IMR-90 (cell line): ENCODE data around the gene FMC1. TPM values are rescaled to one million over a fixed set of nuclear protein-coding genes. Genes with fewer than 3 reads are reported as not detected.

Source experiments
- ATAC-seq: fragments of 200-7000 bp; cut with Tn5 transposase; 2 replicates; pipeline ENCODE4 v1.9.1; 2020; ENCODE audit warnings: low read depth, mild to moderate bottlenecking, moderate library complexity
- BruUV-seq: library from RNA; stranded (reverse); fragments of 400-500 nt; replicated peaks from 2 replicates; lab custom pipeline; 2021; lab: Mats Ljungman, UMichigan
- CTCF ChIA-PET: fragments of 300-600 bp; formaldehyde crosslinking; extraction: SDS; loops from one replicate; lab custom pipeline; 2021; ENCODE audit warnings: antibody characterized with exemption; lab: Yijun Ruan, JAX
- POLR2A ChIA-PET: fragments of 300-600 bp; sonication (Branson Sonifier 250); formaldehyde crosslinking; loops from one replicate; lab custom pipeline; 2022; ENCODE audit warnings: antibody characterized with exemption; ENCODE audit not compliant: unreplicated experiment; lab: Charles Lee
- DNase-seq: peaks from one replicate; pipeline ENCODE4 v3.0.0; 2013
- H2AFZ ChIP-seq: replicated peaks from 2 replicates; pipeline ENCODE3; 2013; ENCODE audit warnings: low read length, mild to moderate bottlenecking; ENCODE audit not compliant: poor library complexity
- H2AK5ac ChIP-seq: 2 replicates; pipeline ENCODE4 v1.6.1; 2013; ENCODE audit warnings: low read depth, low read length, inconsistent platforms
- H2AK9ac ChIP-seq: replicated peaks from 2 replicates; pipeline ENCODE3; 2013; ENCODE audit warnings: mild to moderate bottlenecking, low read depth, low read length, moderate library complexity; ENCODE audit not compliant: poor library complexity
- H2BK120ac ChIP-seq: 2 replicates; pipeline ENCODE4 v1.6.1; 2013; ENCODE audit warnings: low read depth, low read length, inconsistent platforms
- H2BK15ac ChIP-seq: 3 replicates; pipeline ENCODE4 v1.6.1; 2013; ENCODE audit warnings: low read depth, low read length, inconsistent platforms
- H2BK20ac ChIP-seq: 2 replicates; pipeline ENCODE4 v1.6.1; 2013; ENCODE audit warnings: low read depth, mild to moderate bottlenecking, inconsistent platforms, low read length, moderate library complexity
- H2BK5ac ChIP-seq: 2 replicates; pipeline ENCODE4 v1.6.1; 2013; ENCODE audit warnings: mild to moderate bottlenecking, low read depth, low read length, inconsistent platforms; ENCODE audit not compliant: poor library complexity, severe bottlenecking
- H3K14ac ChIP-seq: replicated peaks from 2 replicates; pipeline ENCODE4 v1.6.1; 2013; ENCODE audit warnings: low read depth, low read length, inconsistent platforms
- H3K18ac ChIP-seq: 2 replicates; pipeline ENCODE4 v1.6.1; 2013; ENCODE audit warnings: low read depth, low read length, control low read depth
- H3K23ac ChIP-seq: 2 replicates; pipeline ENCODE4 v1.6.1; 2013; ENCODE audit warnings: low read depth, low read length, inconsistent platforms
- H3K27ac ChIP-seq: 2 replicates; pipeline ENCODE4 v1.5.1; 2013; ENCODE audit warnings: mild to moderate bottlenecking, control low read depth, low read length; ENCODE audit not compliant: insufficient read depth
- H3K27me3 ChIP-seq: 2 replicates; pipeline ENCODE4 v1.6.1; 2013; ENCODE audit warnings: low read length; ENCODE audit not compliant: control insufficient read depth, insufficient read depth
- H3K36me3 ChIP-seq: 2 replicates; pipeline ENCODE4 v1.6.1; 2013; ENCODE audit warnings: low read length, mixed read lengths; ENCODE audit not compliant: control insufficient read depth, insufficient read depth
- H3K4ac ChIP-seq: 2 replicates; pipeline ENCODE4 v1.6.1; 2013; ENCODE audit warnings: low read depth, low read length, inconsistent platforms
- H3K4me1 ChIP-seq: 2 replicates; pipeline ENCODE4 v1.6.1; 2013; ENCODE audit warnings: low read length, mixed read lengths; ENCODE audit not compliant: control insufficient read depth, insufficient read depth
- H3K4me2 ChIP-seq: 2 replicates; pipeline ENCODE4 v1.6.1; 2013; ENCODE audit warnings: low read depth, mild to moderate bottlenecking, control low read depth, low read length, moderate library complexity
- H3K4me3 ChIP-seq: 2 replicates; pipeline ENCODE4 v1.5.1; 2013; ENCODE audit warnings: low read depth, mild to moderate bottlenecking, control low read depth, low read length, moderate library complexity; ENCODE audit not compliant: insufficient read depth
- H3K56ac ChIP-seq: 2 replicates; pipeline ENCODE4 v1.6.1; 2013; ENCODE audit warnings: low read length, inconsistent platforms; ENCODE audit not compliant: insufficient read depth; ENCODE audit errors: extremely low read depth
- H3K79me1 ChIP-seq, 2 experiments: 2 replicates each; pipeline ENCODE4 v1.6.1; 2013; ENCODE audit warnings: low read length in 2 of 2, inconsistent platforms in 1 of 2, low read depth in 1 of 2
- H3K9ac ChIP-seq: 2 replicates; pipeline ENCODE4 v1.6.1; 2013; ENCODE audit warnings: low read depth, low read length, control low read depth
- H3K9me1 ChIP-seq: 2 replicates; pipeline ENCODE4 v1.6.1; 2013; ENCODE audit warnings: low read length, inconsistent platforms; ENCODE audit not compliant: insufficient read depth
- H3K9me3 ChIP-seq: 2 replicates; pipeline ENCODE4 v1.6.1; 2013; ENCODE audit warnings: low read length; ENCODE audit not compliant: control insufficient read depth, insufficient read depth
- H4K20me1 ChIP-seq: 2 replicates; pipeline ENCODE4 v1.6.1; 2013; ENCODE audit warnings: low read length, inconsistent platforms; ENCODE audit not compliant: insufficient read depth
- H4K5ac ChIP-seq: 2 replicates; pipeline ENCODE4 v1.6.1; 2013; ENCODE audit warnings: mild to moderate bottlenecking, low read depth, low read length, control low read depth
- H4K8ac ChIP-seq, 2 experiments: 2 replicates each; pipeline ENCODE4 v1.6.1; 2013; ENCODE audit warnings: low read depth in 2 of 2, low read length in 2 of 2, control low read depth in 1 of 2, inconsistent platforms in 1 of 2
- H4K91ac ChIP-seq: 2 replicates; pipeline ENCODE4 v1.6.1; 2013; ENCODE audit warnings: low read depth, low read length, inconsistent platforms; ENCODE audit not compliant: insufficient read depth
- BHLHE40 ChIP-seq: fragments of 150-350 bp; IDR thresholded peaks from 2 replicates; pipeline ENCODE4 v1.6.1; 2016; ENCODE audit warnings: mild to moderate bottlenecking, low read depth, low read length
- CEBPB ChIP-seq: IDR thresholded peaks from 2 replicates; pipeline ENCODE4 v1.6.1; 2012; ENCODE audit warnings: low read depth, low read length, improper control_type of control experiment
- CHD1 ChIP-seq: IDR thresholded peaks from 2 replicates; pipeline ENCODE4 v1.6.1; 2012; ENCODE audit warnings: low read depth, low read length, improper control_type of control experiment
- FOS ChIP-seq: fragments of 150-350 bp; IDR thresholded peaks from 2 replicates; pipeline ENCODE4 v1.6.1; 2016; ENCODE audit warnings: low read depth, low read length
- MAFK ChIP-seq: IDR thresholded peaks from 2 replicates; pipeline ENCODE4 v1.6.1; 2012; ENCODE audit warnings: low read depth, low read length, improper control_type of control experiment
- MAZ ChIP-seq: IDR thresholded peaks from 2 replicates; pipeline ENCODE4 v1.6.1; 2012; ENCODE audit warnings: low read depth, mild to moderate bottlenecking, low read length, improper control_type of control experiment, moderate library complexity, borderline replicate concordance
- MXI1 ChIP-seq: IDR thresholded peaks from 2 replicates; pipeline ENCODE4 v1.6.1; 2012; ENCODE audit warnings: low read depth, mild to moderate bottlenecking, low read length, moderate library complexity, borderline replicate concordance
- NFE2L2 ChIP-seq: fragments of 150-350 bp; IDR thresholded peaks from 2 replicates; pipeline ENCODE4 v1.6.1; 2016; ENCODE audit warnings: low read depth, mild to moderate bottlenecking, low read length
- POLR2A ChIP-seq: IDR thresholded peaks from 2 replicates; pipeline ENCODE4 v1.6.1; 2012; ENCODE audit warnings: mild to moderate bottlenecking, low read depth, low read length
- RAD21 ChIP-seq: IDR thresholded peaks from 2 replicates; pipeline ENCODE4 v1.6.1; 2012; ENCODE audit warnings: low read length, improper control_type of control experiment
- RCOR1 ChIP-seq: IDR thresholded peaks from 2 replicates; pipeline ENCODE4 v1.6.1; 2012; ENCODE audit warnings: mild to moderate bottlenecking, low read length, improper control_type of control experiment; ENCODE audit not compliant: insufficient replicate concordance
- RFX5 ChIP-seq: IDR thresholded peaks from 2 replicates; pipeline ENCODE4 v1.8.0; 2012; ENCODE audit warnings: low read depth, mild to moderate bottlenecking, low read length, moderate library complexity
- SMC3 ChIP-seq: fragments of 150-350 bp; IDR thresholded peaks from 2 replicates; pipeline ENCODE4 v1.6.1; 2016; ENCODE audit warnings: low read depth, mild to moderate bottlenecking, antibody characterized with exemption, low read length, moderate library complexity
- USF2 ChIP-seq: fragments of 150-350 bp; IDR thresholded peaks from 2 replicates; pipeline ENCODE4 v1.6.1; 2017; ENCODE audit warnings: mild to moderate bottlenecking, antibody characterized with exemption, low read length, low read depth
- WGBS, 2 experiments: methylation state at CpG; one replicate each; pipeline versions ENCODE4 v1.1.5 to v1.1.7; 2013; ENCODE audit warnings: missing lambda C conversion rate in 2 of 2; ENCODE audit not compliant: insufficient read length in 1 of 2; ENCODE audit errors: extremely low coverage in 2 of 2; 5-methylcytosine and 5-hydroxymethylcytosine counted together
- dilution Hi-C: fragments of 300-500 bp; cut with HindIII; formaldehyde crosslinking; loops from one replicate; pipeline ENCODE4 v1.14.3; 2018; ENCODE audit warnings: low sequenced_read_pairs; ENCODE audit not compliant: unreplicated experiment
- in situ Hi-C: fragments of 300-500 bp; cut with MboI; formaldehyde crosslinking; loops from 3 replicates; pipeline ENCODE4 v1.14.3; 2019; ENCODE audit warnings: low sequenced_read_pairs, inconsistent platforms, mixed read lengths
- intact Hi-C: fragments of 100-400 bp; cut with micrococcal nuclease; formaldehyde crosslinking; loops from 2 replicates; pipeline ENCODE4 v1.10.0; 2022
- polyA plus RNA-seq, 3 experiments: library from polyadenylated mRNA; depleted of rRNA; stranded (reverse); fragments of >200 nt; gene quantifications; 2 replicates each; pipeline ENCODE4 v1.2.3, GENCODE V29; 2012; ENCODE audit warnings: low replicate concordance in 1 of 3
- total RNA-seq: library from RNA; depleted of rRNA; stranded (reverse); fragments of >200 nt; gene quantifications from 2 replicates; pipeline ENCODE4 v1.2.3, GENCODE V29; 2012
- TF ChIP-seq, protein P1 (sequence below): conservative IDR thresholded peaks from 2 replicates; pipeline ENCODE4 v1.5.1; 2012; ENCODE audit warnings: mild to moderate bottlenecking, low read depth, low read length, improper control_type of control experiment

The FMC1 gene
- total and polyA plus RNA-seq, 2 of the 4 experiments (the other 2 are of a cell fraction), result 6.1 to 11.9 TPM

DNA sequence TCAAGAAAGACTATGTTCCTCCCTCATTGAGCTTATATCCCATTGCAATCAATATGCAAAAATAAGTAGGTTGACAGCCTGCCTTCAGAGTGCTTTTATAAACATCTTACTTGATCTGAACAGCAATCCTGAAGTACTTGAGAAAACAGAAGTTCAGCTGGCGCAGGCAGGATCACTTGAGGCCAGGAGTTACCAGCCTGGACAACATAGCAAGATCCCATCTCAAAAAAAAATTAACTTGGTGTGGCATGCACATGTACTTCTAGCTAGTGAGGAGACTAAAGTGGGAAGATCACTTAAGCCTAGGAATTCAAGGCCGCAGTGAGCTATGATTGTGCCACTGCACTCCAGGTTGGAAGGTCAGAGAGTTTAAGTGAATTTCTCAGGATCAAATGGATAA lies 48.6 kb downstream of the FMC1 start:
- WGBS, 2 experiments, result no CpG with 5 or more reads among the region's 2 CpGs
- Histone ChIP-seq H2AK9ac (no peak overlapping the region), H2BK15ac (no peak overlapping the region), H2BK120ac (no peak overlapping the region), H3K56ac (no peak overlapping the region), H3K27ac (no peak overlapping the region), H2BK5ac (no peak overlapping the region), H3K4me2 (no peak overlapping the region), H3K14ac (no peak overlapping the region), H4K5ac (no peak overlapping the region), H2AFZ (no peak overlapping the region), H3K27me3 (no peaks in the 10 kb centered on the region), H3K4me1 (0 out of 2 replicates have a peak, but pooled peaks cover 3% of the 10 kb centered on the region), H4K91ac (no peak overlapping the region), H3K4me3 (no peak overlapping the region), H3K9me3 (no peaks in the 10 kb centered on the region), H2BK20ac (no peak overlapping the region), H3K23ac (no peak overlapping the region), H3K79me1 (peaks cover 31 to 47% of the 10 kb centered on the region in 2 experiments), H3K36me3 (peaks cover 16% of the 10 kb centered on the region), H4K8ac (no peak overlapping the region), H3K9ac (no peak overlapping the region), H3K18ac (no peak overlapping the region), H4K20me1 (peaks cover 27% of the 10 kb centered on the region), H3K9me1 (peaks cover 9% of the 10 kb centered on the region; the same call in 1 of the 2 replicates), H2AK5ac (no peak overlapping the region), H3K4ac (no peak overlapping the region)
- BruUV-seq, result no TSS peak
- ATAC-seq (no peak), DNase-seq (no peak)
- in situ Hi-C loops (no loop called here), dilution Hi-C loops (no loop called here), intact Hi-C loops (no loop called here)
- ChIA-PET CTCF (no interaction called here), POLR2A (no interaction called here)
- TF ChIP-seq NFE2L2 (no peak), SMC3 (no peak), MXI1 (no peak), CEBPB (no peak), RFX5 (no peak), RAD21 (no peak), MAZ (no peak), POLR2A (no peak), MAFK (no peak), RCOR1 (no peak), FOS (no peak), USF2 (no peak), BHLHE40 (no peak), CHD1 (no peak)
- TF ChIP-seq, protein P1, sequence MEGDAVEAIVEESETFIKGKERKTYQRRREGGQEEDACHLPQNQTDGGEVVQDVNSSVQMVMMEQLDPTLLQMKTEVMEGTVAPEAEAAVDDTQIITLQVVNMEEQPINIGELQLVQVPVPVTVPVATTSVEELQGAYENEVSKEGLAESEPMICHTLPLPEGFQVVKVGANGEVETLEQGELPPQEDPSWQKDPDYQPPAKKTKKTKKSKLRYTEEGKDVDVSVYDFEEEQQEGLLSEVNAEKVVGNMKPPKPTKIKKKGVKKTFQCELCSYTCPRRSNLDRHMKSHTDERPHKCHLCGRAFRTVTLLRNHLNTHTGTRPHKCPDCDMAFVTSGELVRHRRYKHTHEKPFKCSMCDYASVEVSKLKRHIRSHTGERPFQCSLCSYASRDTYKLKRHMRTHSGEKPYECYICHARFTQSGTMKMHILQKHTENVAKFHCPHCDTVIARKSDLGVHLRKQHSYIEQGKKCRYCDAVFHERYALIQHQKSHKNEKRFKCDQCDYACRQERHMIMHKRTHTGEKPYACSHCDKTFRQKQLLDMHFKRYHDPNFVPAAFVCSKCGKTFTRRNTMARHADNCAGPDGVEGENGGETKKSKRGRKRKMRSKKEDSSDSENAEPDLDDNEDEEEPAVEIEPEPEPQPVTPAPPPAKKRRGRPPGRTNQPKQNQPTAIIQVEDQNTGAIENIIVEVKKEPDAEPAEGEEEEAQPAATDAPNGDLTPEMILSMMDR, result no peak
